Panc1 (cell line): ENCODE measurements around the gene KIAA1614.

Source experiments
- CTCF ChIP-seq: fragments of 450-650 bp; IDR thresholded peaks from 2 replicates; pipeline ENCODE4 v1.5.1; 2017; ENCODE audit warnings: mild to moderate bottlenecking
- POLR2AphosphoS5 ChIP-seq: IDR thresholded peaks from 2 replicates; pipeline ENCODE4 v1.6.1; 2012; ENCODE audit warnings: mild to moderate bottlenecking, low read depth, low read length, moderate library complexity
- REST ChIP-seq, 2 experiments: IDR thresholded peaks; 2 replicates each; pipeline ENCODE4 v1.6.1; 2011 to 2012; ENCODE audit warnings: low read depth in 2 of 2, control low read depth in 1 of 2, low read length in 1 of 2, mild to moderate bottlenecking in 1 of 2, moderate library complexity in 1 of 2; ENCODE audit not compliant: insufficient read depth in 1 of 2
- TCF7L2 ChIP-seq: IDR thresholded peaks from 2 replicates; pipeline ENCODE4 v1.6.1; 2011; ENCODE audit warnings: mild to moderate bottlenecking, low read depth, low read length, inconsistent platforms

- TF ChIP-seq CTCF = no peak
- no peak for TF ChIP-seq TCF7L2
- no peak for TF ChIP-seq REST (IDR thresholded peaks at IDR 0.05; ENCODE audit: insufficient read depth in 1 of 2, low read depth in 2 of 2, low read length in 1 of 2)
- TF ChIP-seq POLR2AphosphoS5 = no peak
These were observed 36.2 kb downstream of the KIAA1614 start for GRCh38 chr1:180948641-180949615.
